Measurements from ENCODE around the gene XPO4.
"Not testable (repeated sequence)": the region's sequence is repeated elsewhere in the genome, so short reads cannot be mapped to it uniquely, and the experiment has no call there.

XPO4 gene

GRCh38 chr13:20891768-20892167 is 10.8 kb downstream of the XPO4 start:
- no peaks in the 10 kb centered on the region for H3K27me3 ChIP-seq (ENCODE audit: control insufficient read depth in 1 of 2, insufficient read depth in 1 of 2, low read length in 2 of 2)
- no peak overlapping the region for H3K23ac ChIP-seq (ENCODE audit: low read length in 2 of 2)
- peaks cover 1% of the 10 kb centered on the region for H3K4me1 ChIP-seq (ENCODE audit: control insufficient read depth, insufficient read depth, low read depth, low read length)
- H3K9me3 ChIP-seq (ENCODE audit: control insufficient read depth, low read length): no peaks in the 10 kb centered on the region
- H2BK15ac ChIP-seq (ENCODE audit: low read depth, poor library complexity, severe bottlenecking): no peak overlapping the region
- no peak overlapping the region for H2BK5ac ChIP-seq (ENCODE audit: low read depth, low read length, poor library complexity, severe bottlenecking)
- no peak overlapping the region for H2BK120ac ChIP-seq (ENCODE audit: low read depth, low read length)
- no peak overlapping the region for H2AK5ac ChIP-seq (ENCODE audit: low read length, severe bottlenecking)
- no peak for DNase-seq
- no peak overlapping the region for H3K14ac ChIP-seq (ENCODE audit: low read length in 2 of 2)
- WGBS: 99% methylated on average over 7 of the region's 7 CpGs
- peaks cover 0 to 2% of the 10 kb centered on the region in 2 experiments for H3K36me3 ChIP-seq (ENCODE audit: control insufficient read depth in 1 of 2, insufficient read depth in 2 of 2, low read depth in 1 of 2, low read length in 2 of 2)
- no peak overlapping the region for H2BK12ac ChIP-seq (ENCODE audit: low read length in 2 of 2)
- no peak overlapping the region for H3K4ac ChIP-seq (ENCODE audit: low read depth in 1 of 2, low read length in 2 of 2)
- H4K91ac ChIP-seq (ENCODE audit: low read length): no peak overlapping the region
- no peak overlapping the region for H3K18ac ChIP-seq (ENCODE audit: low read depth in 1 of 2, low read length in 2 of 2)
- H2AFZ ChIP-seq (ENCODE audit: low read depth, low read length): no peak overlapping the region
- H3K27ac ChIP-seq (ENCODE audit: low read length, poor library complexity, severe bottlenecking): no peak overlapping the region
- H3K9ac ChIP-seq (ENCODE audit: low read length): no peak overlapping the region
- no peak overlapping the region for H3K4me3 ChIP-seq (ENCODE audit: insufficient read depth in 1 of 2, low read depth in 1 of 2, low read length in 2 of 2)
- no peak overlapping the region for H4K8ac ChIP-seq (ENCODE audit: low read length)
- no peak overlapping the region for H3K4me2 ChIP-seq (ENCODE audit: low read length, poor library complexity, severe bottlenecking)
- peaks cover 9% of the 10 kb centered on the region for H3K79me1 ChIP-seq (replicated peaks; ENCODE audit: low read length, poor library complexity, severe bottlenecking)

DNA sequence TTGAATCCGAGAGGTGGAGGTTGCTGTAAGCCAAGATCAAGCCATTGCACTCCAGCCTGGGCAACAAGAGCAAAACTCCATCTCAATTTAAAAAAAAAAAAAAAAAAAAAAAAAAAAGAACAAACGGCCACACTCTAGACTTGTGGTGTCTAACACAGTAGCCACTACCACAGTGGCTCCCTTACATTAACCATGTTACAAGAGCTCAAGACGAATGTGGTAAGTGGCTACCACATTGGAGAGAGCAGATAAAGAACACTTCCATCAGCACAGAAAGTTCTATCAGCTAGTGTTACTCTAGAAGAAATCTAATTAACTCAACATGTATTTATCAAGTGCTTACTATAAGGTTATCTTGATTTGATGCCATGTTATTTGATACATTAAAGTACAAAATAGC is 11.5 kb downstream of the XPO4 start:
- peaks cover 1% of the 10 kb centered on the region for H3K4me1 ChIP-seq (ENCODE audit: control insufficient read depth, insufficient read depth, low read depth, low read length)
- no peak overlapping the region for H3K18ac ChIP-seq (ENCODE audit: low read depth in 1 of 2, low read length in 2 of 2)
- 100% methylated on average over 3 of the region's 3 CpGs for WGBS
- H3K36me3 ChIP-seq (ENCODE audit: control insufficient read depth in 1 of 2, insufficient read depth in 2 of 2, low read depth in 1 of 2, low read length in 2 of 2): peaks cover 0 to 2% of the 10 kb centered on the region in 2 experiments
- H2BK5ac ChIP-seq (ENCODE audit: low read depth, low read length, poor library complexity, severe bottlenecking): no peak overlapping the region
- H2BK120ac ChIP-seq (ENCODE audit: low read depth, low read length): no peak overlapping the region
- H3K4me3 ChIP-seq (ENCODE audit: insufficient read depth in 1 of 2, low read depth in 1 of 2, low read length in 2 of 2): no peak overlapping the region
- no peak overlapping the region for H3K4me2 ChIP-seq (ENCODE audit: low read length, poor library complexity, severe bottlenecking)
- no peak overlapping the region for H2BK12ac ChIP-seq (ENCODE audit: low read length in 2 of 2)
- no peak overlapping the region for H3K4ac ChIP-seq (ENCODE audit: low read depth in 1 of 2, low read length in 2 of 2)
- DNase-seq: no peak
- no peak overlapping the region for H4K91ac ChIP-seq (ENCODE audit: low read length)
- peaks cover 9% of the 10 kb centered on the region for H3K79me1 ChIP-seq (replicated peaks; ENCODE audit: low read length, poor library complexity, severe bottlenecking)
- H3K14ac ChIP-seq (ENCODE audit: low read length in 2 of 2): no peak overlapping the region
- H3K9ac ChIP-seq (ENCODE audit: low read length): no peak overlapping the region
- no peak overlapping the region for H2AK5ac ChIP-seq (ENCODE audit: low read length, severe bottlenecking)
- H2BK15ac ChIP-seq (ENCODE audit: low read depth, poor library complexity, severe bottlenecking): no peak overlapping the region
- no peaks in the 10 kb centered on the region for H3K27me3 ChIP-seq (ENCODE audit: control insufficient read depth in 1 of 2, insufficient read depth in 1 of 2, low read length in 2 of 2)
- no peak overlapping the region for H2AFZ ChIP-seq (ENCODE audit: low read depth, low read length)
- no peak overlapping the region for H3K27ac ChIP-seq (ENCODE audit: low read length, poor library complexity, severe bottlenecking)
- H3K9me3 ChIP-seq (ENCODE audit: control insufficient read depth, low read length): no peaks in the 10 kb centered on the region
- H4K8ac ChIP-seq (ENCODE audit: low read length): no peak overlapping the region
- H3K23ac ChIP-seq (ENCODE audit: low read length in 2 of 2): no peak overlapping the region

DNA sequence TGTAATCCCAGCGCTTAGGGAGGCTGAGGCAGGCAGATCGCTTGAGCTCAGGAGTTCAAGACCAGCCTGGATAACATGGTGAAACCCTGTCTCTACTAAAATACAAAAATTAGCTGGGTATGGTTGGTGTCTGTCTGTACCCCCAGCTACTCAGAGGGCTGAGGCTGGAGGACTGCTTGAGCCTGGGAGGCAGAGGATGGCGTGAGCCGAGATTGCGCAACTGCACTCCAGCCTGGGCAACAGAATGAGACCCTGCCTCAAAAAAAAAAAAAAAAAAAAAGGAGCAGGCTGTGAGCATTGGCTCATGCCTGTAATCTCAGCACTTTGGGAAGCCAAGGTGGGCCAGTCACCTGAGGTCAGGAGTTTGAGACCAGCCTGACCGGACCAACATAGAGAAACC is 12.0 kb downstream of the XPO4 start:
- H4K91ac ChIP-seq (ENCODE audit: low read length); H4K8ac ChIP-seq (ENCODE audit: low read length); H3K9me3 ChIP-seq (ENCODE audit: control insufficient read depth, low read length); H3K9ac ChIP-seq (ENCODE audit: low read length); H2BK5ac ChIP-seq (ENCODE audit: low read depth, low read length, poor library complexity, severe bottlenecking); H3K18ac ChIP-seq (ENCODE audit: low read depth in 1 of 2, low read length in 2 of 2); H3K36me3 ChIP-seq (ENCODE audit: control insufficient read depth in 1 of 2, insufficient read depth in 2 of 2, low read depth in 1 of 2, low read length in 2 of 2); H3K14ac ChIP-seq (ENCODE audit: low read length in 2 of 2); H3K4ac ChIP-seq (ENCODE audit: low read depth in 1 of 2, low read length in 2 of 2); H2BK120ac ChIP-seq (ENCODE audit: low read depth, low read length); H2AFZ ChIP-seq (ENCODE audit: low read depth, low read length); H3K27ac ChIP-seq (ENCODE audit: low read length, poor library complexity, severe bottlenecking); H2BK15ac ChIP-seq (ENCODE audit: low read depth, poor library complexity, severe bottlenecking); DNase-seq; H3K4me3 ChIP-seq (ENCODE audit: insufficient read depth in 1 of 2, low read depth in 1 of 2, low read length in 2 of 2); H3K4me1 ChIP-seq (ENCODE audit: control insufficient read depth, insufficient read depth, low read depth, low read length); H3K79me1 ChIP-seq (replicated peaks; ENCODE audit: low read length, poor library complexity, severe bottlenecking); H3K4me2 ChIP-seq (ENCODE audit: low read length, poor library complexity, severe bottlenecking); H3K23ac ChIP-seq (ENCODE audit: low read length in 2 of 2); H2BK12ac ChIP-seq (ENCODE audit: low read length in 2 of 2); H2AK5ac ChIP-seq (ENCODE audit: low read length, severe bottlenecking); H3K27me3 ChIP-seq (ENCODE audit: control insufficient read depth in 1 of 2, insufficient read depth in 1 of 2, low read length in 2 of 2): not testable (repeated sequence)
- WGBS: 98% methylated on average over 6 of the region's 6 CpGs

- H4K91ac ChIP-seq (ENCODE audit: low read length): no peak overlapping the region
- WGBS: 56% methylated on average over 3 of the region's 3 CpGs
- no peak overlapping the region for H2BK12ac ChIP-seq (ENCODE audit: low read length in 2 of 2)
- no peak overlapping the region for H3K9ac ChIP-seq (ENCODE audit: low read length)
- H4K8ac ChIP-seq (ENCODE audit: low read length): no peak overlapping the region
- H2BK5ac ChIP-seq (ENCODE audit: low read depth, low read length, poor library complexity, severe bottlenecking): no peak overlapping the region
- peak overlapping the region in 1 of 2 experiments; percentile 65 for H3K14ac ChIP-seq (ENCODE audit: low read length in 2 of 2)
- no peak overlapping the region for H2BK120ac ChIP-seq (ENCODE audit: low read depth, low read length)
- no peak overlapping the region for H2BK15ac ChIP-seq (ENCODE audit: low read depth, poor library complexity, severe bottlenecking)
- H2AK5ac ChIP-seq (ENCODE audit: low read length, severe bottlenecking): no peak overlapping the region
- no peak overlapping the region for H3K4ac ChIP-seq (ENCODE audit: low read depth in 1 of 2, low read length in 2 of 2)
- H2AFZ ChIP-seq (ENCODE audit: low read depth, low read length): no peak overlapping the region
- H3K4me3 ChIP-seq (ENCODE audit: insufficient read depth in 1 of 2, low read depth in 1 of 2, low read length in 2 of 2): no peak overlapping the region
- H3K79me1 ChIP-seq (replicated peaks; ENCODE audit: low read length, poor library complexity, severe bottlenecking): peaks cover 20% of the 10 kb centered on the region
- no peak overlapping the region for H3K4me2 ChIP-seq (ENCODE audit: low read length, poor library complexity, severe bottlenecking)
- peaks cover 0 to 4% of the 10 kb centered on the region in 2 experiments for H3K36me3 ChIP-seq (ENCODE audit: control insufficient read depth in 1 of 2, insufficient read depth in 2 of 2, low read depth in 1 of 2, low read length in 2 of 2)
- no peak overlapping the region for H3K23ac ChIP-seq (ENCODE audit: low read length in 2 of 2)
- no peak for DNase-seq
- H3K4me1 ChIP-seq (ENCODE audit: control insufficient read depth, insufficient read depth, low read depth, low read length): peaks cover 14% of the 10 kb centered on the region
- no peaks in the 10 kb centered on the region for H3K9me3 ChIP-seq (ENCODE audit: control insufficient read depth, low read length)
- H3K27ac ChIP-seq (ENCODE audit: low read length, poor library complexity, severe bottlenecking): no peak overlapping the region
- H3K27me3 ChIP-seq (ENCODE audit: control insufficient read depth in 1 of 2, insufficient read depth in 1 of 2, low read length in 2 of 2): no peaks in the 10 kb centered on the region
- peak overlapping the region in 1 of 2 experiments; percentile 34 for H3K18ac ChIP-seq (ENCODE audit: low read depth in 1 of 2, low read length in 2 of 2)
Measured at GRCh38 chr13:20882206-20882605, 20.3 kb downstream of the XPO4 start.
